Daoy (cell line): ENCODE results near the gene AGAP2. TPM values are rescaled to one million over a fixed set of nuclear protein-coding genes. Genes with fewer than 3 reads are reported as not detected.

Experiments used
- DNase-seq: peaks from one replicate; pipeline ENCODE4 v3.0.0-alpha.2; 2015; ENCODE audit warnings: low read depth
- total RNA-seq: library from RNA; depleted of rRNA; stranded (reverse); fragments of >200 nt; shearing (Covaris generic); gene quantifications from 2 replicates; pipeline ENCODE4 v1.2.3, GENCODE V29; 2014

The AGAP2 gene
- total RNA-seq, 1 experiment from 2014 or later = 0.29 TPM

- peak; percentile 75 for DNase-seq
Observed at GRCh38 chr12:57754411-57755193, 16.1 kb upstream of the AGAP2 start, which contains the start of gene MARCHF9. TSS of gene MARCHF9 (plus strand) at chr12:57755103. CDS start at chr12:57755529, 426 bp downstream.

DNA sequence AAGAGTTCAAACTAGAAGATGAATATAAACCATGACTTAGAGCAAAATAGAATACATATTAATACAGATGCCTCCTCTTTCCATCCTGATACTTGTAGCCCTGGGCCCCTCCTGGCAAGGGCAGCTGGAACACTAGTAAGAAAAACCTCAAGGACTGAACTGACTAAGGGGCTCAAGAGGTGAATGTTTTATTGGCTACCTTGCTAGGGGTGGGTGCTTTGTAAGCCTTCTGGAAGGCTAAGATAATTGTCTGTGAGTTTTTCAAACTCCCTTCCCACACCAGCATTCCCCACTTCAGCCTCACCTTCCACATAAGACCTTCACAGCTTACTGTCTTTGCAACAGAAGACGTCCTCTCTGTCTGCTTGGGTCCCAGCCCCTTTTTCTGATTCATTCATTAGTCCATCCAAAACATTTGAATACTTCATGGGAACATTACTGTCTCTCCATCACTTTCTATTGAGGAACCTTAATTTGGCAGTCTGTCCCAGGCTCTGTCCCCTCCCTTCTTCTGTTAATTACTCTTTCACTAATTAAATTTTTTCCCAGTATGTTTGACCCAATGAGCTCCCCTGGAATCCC lies 15.3 kb upstream of the AGAP2 start:
- DNase-seq = no peak

DNA sequence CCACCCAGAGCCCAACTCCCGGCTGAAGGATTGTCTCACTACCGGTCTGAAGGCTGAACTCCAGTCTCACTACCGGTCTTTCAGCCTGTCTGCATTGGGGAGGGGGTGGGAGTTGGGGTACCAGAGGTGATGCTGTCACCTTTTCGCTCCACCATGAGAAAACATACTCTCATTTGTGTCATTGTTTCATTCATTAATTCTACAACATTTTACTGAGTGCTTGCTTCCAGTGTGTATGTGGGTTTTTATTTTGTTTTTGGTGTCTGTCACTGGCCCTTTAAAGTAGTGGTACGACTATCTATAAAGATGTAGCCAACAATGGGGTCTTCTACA lies 14.1 kb upstream of the AGAP2 start:
- no peak for DNase-seq

- DNase-seq = peak; percentile 100
Observed at GRCh38 chr12:57751788-57752667, 13.5 kb upstream of the AGAP2 start, which contains the start of gene CDK4. TSS of gene CDK4 (minus strand) at chr12:57752310. CDS start at chr12:57751717, 593 bp downstream.

GRCh38 chr12:57751432-57751787 lies 12.9 kb upstream of the AGAP2 start:
- no peak for DNase-seq

- no peak for DNase-seq
Observed at GRCh38 chr12:57750561-57751431, 12.3 kb upstream of the AGAP2 start.

DNA sequence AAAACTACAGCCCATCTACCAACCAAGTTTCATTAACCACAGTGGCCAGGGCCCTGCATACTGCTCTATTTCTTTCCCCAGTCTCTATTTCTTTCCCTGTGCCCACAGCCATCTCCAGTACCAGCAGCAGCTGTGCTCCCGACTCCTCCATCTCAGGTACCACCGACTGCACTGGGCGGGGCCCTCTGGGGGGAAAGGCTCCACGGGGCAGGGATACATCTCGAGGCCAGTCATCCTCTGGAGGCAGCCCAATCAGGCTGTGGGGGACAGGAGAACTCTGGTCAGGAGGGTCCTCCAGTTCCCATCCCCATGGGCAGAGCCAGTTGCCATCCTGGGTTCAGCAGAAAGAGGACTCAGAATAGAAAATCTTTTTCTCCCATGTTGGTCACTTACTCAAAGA lies 10.5 kb upstream of the AGAP2 start:
- DNase-seq = no peak

DNA sequence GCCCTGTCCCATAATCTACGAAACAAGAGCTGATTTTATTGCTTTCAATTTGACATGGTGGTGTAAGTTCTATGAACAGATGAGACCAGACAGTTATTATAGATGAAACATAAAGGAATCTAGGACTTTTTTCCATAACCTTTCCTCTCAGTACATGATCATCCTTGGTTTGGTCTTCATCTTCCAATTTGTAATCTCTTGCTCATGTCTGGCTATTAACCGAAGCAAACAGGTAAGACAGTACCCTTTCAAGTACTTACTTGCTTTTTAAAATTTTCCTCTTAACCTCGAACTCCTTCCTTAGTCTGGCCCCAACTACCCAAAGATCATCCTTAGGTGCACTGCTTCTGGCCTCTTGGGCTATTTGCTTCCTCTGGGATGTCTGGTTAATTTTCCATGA lies 7.5 kb upstream of the AGAP2 start:
- DNase-seq = no peak

- DNase-seq = no peak
Observed at GRCh38 chr12:57745485-57745881, 6.9 kb upstream of the AGAP2 start.

DNA sequence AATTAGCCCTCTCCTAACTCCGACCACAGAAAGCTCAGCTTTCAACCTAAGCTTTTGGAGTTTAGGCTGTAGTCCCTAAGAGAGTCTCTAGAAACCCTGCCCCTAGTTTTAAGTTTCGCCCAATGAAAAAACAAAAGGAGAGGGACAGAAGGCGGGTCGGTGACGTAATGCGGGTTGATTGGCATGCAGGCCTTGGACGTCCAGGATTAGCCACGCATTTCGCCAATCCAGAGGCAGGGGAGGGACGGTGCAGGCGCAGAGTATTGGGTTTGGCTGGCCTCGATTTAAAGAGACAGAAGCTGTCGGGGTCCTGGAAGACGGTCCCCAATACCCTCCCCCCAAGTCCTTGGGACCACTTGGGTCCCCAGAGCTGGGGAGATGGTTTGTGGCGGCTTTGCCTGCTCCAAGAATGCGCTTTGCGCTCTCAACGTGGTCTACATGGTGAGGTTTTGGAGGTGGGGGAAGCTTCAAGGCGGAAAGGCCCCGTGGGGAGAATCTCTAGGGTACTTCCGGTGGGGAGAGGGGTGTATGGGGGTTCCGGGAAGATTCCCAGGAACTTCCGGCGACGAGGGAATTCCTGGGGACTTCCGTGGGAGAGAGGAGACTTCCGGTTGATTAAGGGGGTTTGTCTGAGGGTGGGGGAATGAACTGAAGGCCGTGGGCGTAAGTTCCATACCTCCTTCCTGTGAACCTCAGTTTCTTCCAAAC lies 6.4 kb upstream of the AGAP2 start, which contains the start of gene TSPAN31:
TSPAN31 (plus strand) TSS at position 263 of the 708 bp plus-strand sequence; CDS start at position 379, 116 bp downstream.
- peak; percentile 99 for DNase-seq

GRCh38 chr12:57744194-57744776 lies 5.7 kb upstream of the AGAP2 start:
- DNase-seq = no peak

- DNase-seq = no peak
Observed at GRCh38 chr12:57743769-57744168, 5.2 kb upstream of the AGAP2 start.

DNA sequence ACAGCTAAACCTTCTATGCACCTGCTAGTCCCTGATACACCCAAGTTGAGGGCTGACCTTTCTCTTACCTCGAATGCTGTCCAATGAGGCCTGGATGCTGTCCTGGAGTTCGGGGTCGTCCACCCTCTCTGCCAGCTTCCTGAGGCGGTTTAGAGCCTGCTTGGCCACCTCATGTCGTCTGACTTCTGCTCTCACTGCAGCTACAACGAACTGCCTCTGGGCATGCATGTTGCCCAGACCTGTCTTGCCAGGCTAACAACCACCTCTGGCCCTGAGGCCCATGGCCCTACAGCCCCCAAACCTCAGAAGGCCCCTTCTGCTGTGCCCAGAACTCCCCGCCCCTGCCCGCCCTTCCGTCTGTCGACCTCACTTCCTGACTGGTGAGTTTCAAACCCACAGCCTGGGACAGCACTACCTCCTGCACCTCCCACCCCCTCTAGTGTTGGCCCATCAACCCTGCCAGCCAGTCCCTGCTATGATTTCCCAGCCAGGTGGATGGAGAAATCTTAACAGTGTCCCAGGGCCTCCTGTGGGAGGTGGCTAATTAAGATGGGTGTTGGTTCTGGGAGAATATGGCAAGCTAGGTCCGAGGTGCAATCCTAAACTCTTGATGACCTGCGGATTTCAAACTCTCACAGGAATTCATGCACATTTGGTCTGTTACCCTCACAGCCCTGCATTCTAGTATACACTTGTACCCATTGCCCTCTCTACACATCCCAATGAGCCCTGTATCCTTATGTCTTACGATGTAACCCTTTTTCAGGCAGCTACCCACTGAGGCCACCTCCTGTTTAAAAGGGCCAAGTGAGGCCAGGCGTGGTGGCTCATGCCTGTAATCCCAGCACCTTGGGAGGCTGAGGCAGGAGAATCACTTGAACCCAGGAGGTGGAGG lies 3.5 kb upstream of the AGAP2 start:
- no peak for DNase-seq

- no peak for DNase-seq
Observed at GRCh38 chr12:57741413-57741789, 2.9 kb upstream of the AGAP2 start.

GRCh38 chr12:57740656-57741412 lies 2.3 kb upstream of the AGAP2 start:
- peak; percentile 47 for DNase-seq

DNA sequence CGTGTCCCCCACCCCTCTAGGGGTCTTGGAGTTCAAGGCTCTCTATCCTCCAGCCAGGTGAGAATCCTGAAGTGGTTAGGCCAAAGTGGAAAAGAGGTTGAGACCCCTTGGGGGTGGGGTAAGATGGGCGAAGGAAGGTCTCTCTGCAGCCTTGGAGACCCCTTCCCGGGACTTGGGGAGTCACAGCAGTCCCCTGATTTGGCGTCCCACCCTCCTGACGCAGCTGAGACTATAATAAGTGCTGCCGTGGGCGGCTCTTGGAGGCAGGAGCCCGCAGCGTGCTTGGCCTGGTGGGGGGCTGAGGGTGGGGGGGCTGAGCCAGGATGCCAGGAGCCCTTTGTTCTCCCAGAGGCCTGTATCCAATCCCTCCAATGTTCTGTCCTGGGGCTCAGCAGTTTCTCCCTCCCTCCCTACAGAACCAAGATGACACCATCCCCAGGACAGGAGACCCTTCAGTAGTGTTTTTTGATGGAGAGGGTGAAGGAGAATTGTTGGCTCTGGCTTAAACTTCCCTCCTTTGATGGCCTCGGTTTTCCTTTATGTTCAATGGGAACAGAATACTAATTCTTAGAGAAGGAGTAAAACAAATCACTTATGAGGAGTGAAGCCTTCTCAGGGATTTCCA lies 1.5 kb upstream of the AGAP2 start:
- DNase-seq = no peak

GRCh38 chr12:57739387-57739786 lies 845 bp upstream of the AGAP2 start:
- DNase-seq = no peak
